ENCODE results near the gene PROM1. TPM values are rescaled to one million over a fixed set of nuclear protein-coding genes. Genes with fewer than 3 reads are reported as not detected.

Gene PROM1
- total and polyA plus RNA-seq, 2 of the 4 experiments (the other 2 are of a cell fraction), result not detected

DNA sequence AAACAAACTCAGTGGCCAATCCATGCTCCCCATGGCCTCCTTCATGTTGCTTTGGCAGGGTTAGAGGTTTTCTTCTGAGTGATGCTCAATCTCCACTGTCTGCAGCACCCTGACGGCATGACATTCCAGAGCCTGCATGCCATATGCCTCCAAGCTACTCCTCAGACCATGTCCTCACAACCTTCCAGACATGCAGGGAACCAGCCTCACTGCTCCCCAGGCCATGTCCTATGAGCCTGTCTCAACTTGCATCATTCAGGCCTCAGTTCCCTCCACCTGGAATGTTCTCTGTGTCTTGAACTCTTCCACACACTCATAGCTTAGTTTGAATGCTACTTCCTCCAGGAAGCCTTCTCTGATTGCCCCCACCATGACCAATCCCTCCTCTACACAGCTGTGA is 18.8 kb downstream of the PROM1 start:
- Histone ChIP-seq H3K23ac (ENCODE audit: low read depth, low read length) (no peak overlapping the region), H3K9me3 (ENCODE audit: control insufficient read depth, insufficient read depth, low read length) (no peaks in the 10 kb centered on the region), H3K36me3 (ENCODE audit: control insufficient read depth, insufficient read depth, low read length) (no peaks in the 10 kb centered on the region), H4K8ac (ENCODE audit: low read depth in 2 of 2, low read length in 2 of 2) (no peak overlapping the region), H2AFZ (replicated peaks; ENCODE audit: low read length, poor library complexity) (no peak overlapping the region), H4K20me1 (ENCODE audit: insufficient read depth, low read length) (no peaks in the 10 kb centered on the region), H2BK20ac (ENCODE audit: low read depth, low read length) (no peak overlapping the region), H2AK9ac (replicated peaks; ENCODE audit: low read depth, low read length, poor library complexity) (no peak overlapping the region), H3K9me1 (ENCODE audit: insufficient read depth, low read length) (no peaks in the 10 kb centered on the region), H3K4me1 (ENCODE audit: control insufficient read depth, insufficient read depth, low read length) (peaks cover 2% of the 10 kb centered on the region; the same call in 1 of the 2 replicates), H4K91ac (ENCODE audit: insufficient read depth, low read depth, low read length) (no peak overlapping the region), H3K9ac (ENCODE audit: low read depth, low read length) (no peak overlapping the region), H2BK120ac (ENCODE audit: low read depth, low read length) (no peak overlapping the region), H2BK15ac (ENCODE audit: low read depth, low read length) (no peak overlapping the region), H3K4me2 (ENCODE audit: low read depth, low read length) (no peak overlapping the region), H3K56ac (ENCODE audit: extremely low read depth, insufficient read depth, low read length) (no peak overlapping the region), H3K18ac (ENCODE audit: low read depth, low read length) (no peak overlapping the region), H4K5ac (ENCODE audit: low read depth, low read length) (no peak overlapping the region), H3K4ac (ENCODE audit: low read depth, low read length) (no peak overlapping the region), H3K27me3 (ENCODE audit: control insufficient read depth, insufficient read depth, low read length) (peaks cover 4% of the 10 kb centered on the region), H3K27ac (ENCODE audit: insufficient read depth, low read length) (no peak overlapping the region), H3K14ac (replicated peaks; ENCODE audit: low read depth, low read length) (no peak overlapping the region), H3K4me3 (ENCODE audit: insufficient read depth, low read depth, low read length) (no peak overlapping the region), H2BK5ac (ENCODE audit: low read depth, low read length, poor library complexity, severe bottlenecking) (no peak overlapping the region), H2AK5ac (ENCODE audit: low read depth, low read length) (no peak overlapping the region), H3K79me1 (ENCODE audit: low read depth in 1 of 2, low read length in 2 of 2) (no peaks in the 10 kb centered on the region)
- dilution Hi-C loops (cut with HindIII; ENCODE audit: low sequenced_read_pairs, unreplicated experiment), result no loop called here
- DNase-seq, result no peak
- ChIA-PET CTCF (interaction anchor here (1.1 kb wide), 1 partner anchor 131 kb away, joined by 3 read pairs; no protein-coding TSS in a partner anchor), POLR2A (ENCODE audit: unreplicated experiment) (no interaction called here)
- 83% methylated on average over 1 of the region's 1 CpG; no CpG with 5 or more reads in 1 of the 2 experiments for WGBS, 2 experiments (ENCODE audit: extremely low coverage in 2 of 2, insufficient read length in 1 of 2)
- intact Hi-C loops (cut with micrococcal nuclease), result no loop called here
- in situ Hi-C loops (cut with MboI; ENCODE audit: low sequenced_read_pairs), result no loop called here
- no TSS peak for BruUV-seq (replicated peaks)
- ATAC-seq (ENCODE audit: low read depth), result no peak
- TF ChIP-seq NFE2L2 (IDR thresholded peaks at IDR 0.05; ENCODE audit: low read depth, low read length) (no peak), POLR2A (IDR thresholded peaks at IDR 0.05; ENCODE audit: low read depth, low read length) (no peak), RAD21 (IDR thresholded peaks at IDR 0.05; ENCODE audit: low read length) (no peak), FOS (IDR thresholded peaks at IDR 0.05; ENCODE audit: low read depth, low read length) (no peak), MXI1 (IDR thresholded peaks at IDR 0.05; ENCODE audit: borderline replicate concordance, low read depth, low read length) (no peak), CEBPB (IDR thresholded peaks at IDR 0.05; ENCODE audit: low read depth, low read length) (no peak), SMC3 (IDR thresholded peaks at IDR 0.05; ENCODE audit: low read depth, low read length) (no peak), CTCF (conservative IDR thresholded peaks at IDR 0.05; ENCODE audit: low read depth, low read length) (no peak), RFX5 (IDR thresholded peaks at IDR 0.05; ENCODE audit: low read depth, low read length) (no peak), BHLHE40 (IDR thresholded peaks at IDR 0.05; ENCODE audit: low read depth, low read length) (no peak), CHD1 (IDR thresholded peaks at IDR 0.05; ENCODE audit: low read depth, low read length) (no peak), RCOR1 (IDR thresholded peaks at IDR 0.05; ENCODE audit: insufficient replicate concordance, low read length) (no peak), MAZ (IDR thresholded peaks at IDR 0.05; ENCODE audit: borderline replicate concordance, low read depth, low read length) (no peak), MAFK (IDR thresholded peaks at IDR 0.05; ENCODE audit: low read depth, low read length) (no peak)
- TF ChIP-seq, protein P1, sequence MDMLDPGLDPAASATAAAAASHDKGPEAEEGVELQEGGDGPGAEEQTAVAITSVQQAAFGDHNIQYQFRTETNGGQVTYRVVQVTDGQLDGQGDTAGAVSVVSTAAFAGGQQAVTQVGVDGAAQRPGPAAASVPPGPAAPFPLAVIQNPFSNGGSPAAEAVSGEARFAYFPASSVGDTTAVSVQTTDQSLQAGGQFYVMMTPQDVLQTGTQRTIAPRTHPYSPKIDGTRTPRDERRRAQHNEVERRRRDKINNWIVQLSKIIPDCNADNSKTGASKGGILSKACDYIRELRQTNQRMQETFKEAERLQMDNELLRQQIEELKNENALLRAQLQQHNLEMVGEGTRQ (IDR thresholded peaks at IDR 0.05; ENCODE audit: low read depth, low read length), result no peak
- TF ChIP-seq, protein P2, sequence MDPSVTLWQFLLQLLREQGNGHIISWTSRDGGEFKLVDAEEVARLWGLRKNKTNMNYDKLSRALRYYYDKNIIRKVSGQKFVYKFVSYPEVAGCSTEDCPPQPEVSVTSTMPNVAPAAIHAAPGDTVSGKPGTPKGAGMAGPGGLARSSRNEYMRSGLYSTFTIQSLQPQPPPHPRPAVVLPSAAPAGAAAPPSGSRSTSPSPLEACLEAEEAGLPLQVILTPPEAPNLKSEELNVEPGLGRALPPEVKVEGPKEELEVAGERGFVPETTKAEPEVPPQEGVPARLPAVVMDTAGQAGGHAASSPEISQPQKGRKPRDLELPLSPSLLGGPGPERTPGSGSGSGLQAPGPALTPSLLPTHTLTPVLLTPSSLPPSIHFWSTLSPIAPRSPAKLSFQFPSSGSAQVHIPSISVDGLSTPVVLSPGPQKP (IDR thresholded peaks at IDR 0.05; ENCODE audit: borderline replicate concordance, low read depth, low read length), result no peak
